ENCODE data around the gene MACO1. TPM values are rescaled to one million over a fixed set of nuclear protein-coding genes. Genes with fewer than 3 reads are reported as not detected.
"Not testable (repeated sequence)": the region's sequence is repeated elsewhere in the genome, so short reads cannot be mapped to it uniquely, and the experiment has no call there.

MACO1 gene
- total and polyA plus RNA-seq, 2 of the 8 experiments (the other 6 are each of a cell fraction or from before 2014, with no cell fraction given): 3.5 to 15.1 TPM

DNA sequence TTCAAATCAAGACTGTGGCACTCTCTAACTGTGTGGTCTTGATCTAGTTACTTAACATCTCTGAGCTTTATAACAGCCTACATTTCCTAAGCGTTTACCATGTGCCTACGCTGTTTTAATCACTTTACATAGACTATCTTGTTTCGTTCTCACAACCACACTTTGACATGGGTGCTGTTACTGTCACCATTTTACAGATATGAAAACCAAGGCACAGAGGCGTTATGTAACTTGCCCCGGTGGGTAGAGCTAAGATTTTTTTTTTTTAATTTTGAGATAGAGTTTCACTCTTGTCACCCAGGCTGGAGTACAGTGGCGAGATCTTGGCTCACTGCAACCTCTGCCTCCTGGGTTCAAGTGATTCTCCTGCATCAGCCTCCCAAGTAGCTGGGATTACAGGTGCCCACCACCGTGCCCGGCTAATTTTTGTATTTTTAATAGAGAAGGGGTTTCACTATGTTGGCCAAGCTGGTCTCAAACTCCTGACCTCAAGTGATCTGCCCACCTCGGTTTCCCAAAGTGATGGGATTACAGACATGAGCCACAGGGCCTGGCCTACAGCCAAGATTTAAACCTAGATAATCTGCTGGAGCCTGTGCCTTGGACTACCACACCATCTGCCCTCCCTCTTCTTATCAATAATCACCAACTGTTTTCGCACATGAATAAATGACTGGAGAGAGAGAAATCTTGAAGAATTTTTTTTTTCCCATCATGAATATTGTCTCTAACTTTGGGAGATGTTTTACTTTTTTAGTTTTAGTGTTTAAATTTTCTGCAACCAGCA lies 20.9 kb upstream of the MACO1 start:
- FAIRE-seq: not testable (repeated sequence)
- whole genome bisulfite sequencing, 2 experiments (ENCODE audit: extremely low coverage in 1 of 2, insufficient coverage in 1 of 2, insufficient read length in 1 of 2, insufficient replicate concordance in 2 of 2, low coverage in 1 of 2, low lambda C conversion rate in 2 of 2, missing lambda C conversion rate in 1 of 2): 88% methylated on average over 7 of the region's 10 CpGs; no CpG with 5 or more reads in 1 of the 2 experiments

More for the DNA sequence above, 20.9 kb upstream of the MACO1 start:
- H3K14ac ChIP-seq (ENCODE audit: insufficient read length); POLR2A ChIA-PET (ENCODE audit: partially characterized antibody); H3K79me1 ChIP-seq (ENCODE audit: low read depth, low read length); H4K5ac ChIP-seq (ENCODE audit: insufficient read length, low read depth, low read length); H2BK20ac ChIP-seq (ENCODE audit: low read length); H3K4me3 ChIP-seq (ENCODE audit: extremely low read depth in 1 of 4, insufficient read depth in 2 of 4, low read depth in 3 of 4, low read length in 4 of 4); H3K18ac ChIP-seq (ENCODE audit: extremely low read depth, low read length); H3K27ac ChIP-seq (ENCODE audit: low read depth, low read length); H3K27me3 ChIP-seq (replicated peaks in 1 of 4; ENCODE audit: control insufficient read depth in 3 of 4, extremely low read depth in 1 of 4, insufficient read depth in 3 of 4, low read length in 3 of 4); H2BK5ac ChIP-seq (ENCODE audit: low read depth, low read length); H3K4me1 ChIP-seq (replicated peaks in 1 of 4; ENCODE audit: control insufficient read depth in 3 of 4, insufficient read depth in 4 of 4, low read length in 3 of 4); H3K36me3 ChIP-seq (ENCODE audit: control insufficient read depth in 2 of 4, insufficient read depth in 4 of 4, low read length in 3 of 4); H2BK15ac ChIP-seq (ENCODE audit: low read length); H3K9me3 ChIP-seq (ENCODE audit: insufficient read depth in 2 of 2, low read depth in 1 of 2, low read length in 1 of 2); H3K4ac ChIP-seq (replicated peaks; ENCODE audit: insufficient read length, low read depth, low read length); H4K91ac ChIP-seq (replicated peaks; ENCODE audit: insufficient read length, low read length); H2AFZ ChIP-seq (ENCODE audit: low read length); H4K20me1 ChIP-seq (replicated peaks in 1 of 2; ENCODE audit: control insufficient read depth in 1 of 2, insufficient read depth in 2 of 2, low read length in 2 of 2); H2BK120ac ChIP-seq (replicated peaks; ENCODE audit: low read depth, low read length); H3K79me2 ChIP-seq (ENCODE audit: control insufficient read depth in 1 of 2, insufficient read depth in 2 of 2, low read length in 2 of 2); H3K56ac ChIP-seq (replicated peaks; ENCODE audit: insufficient read length, low read depth, low read length); H2AK5ac ChIP-seq (ENCODE audit: low read depth, low read length); H3K23me2 ChIP-seq (ENCODE audit: low read depth, low read length); H2BK12ac ChIP-seq (ENCODE audit: low read depth, low read length); H4K8ac ChIP-seq (ENCODE audit: extremely low read depth, insufficient read depth, low read length); H3K9ac ChIP-seq (replicated peaks in 1 of 4; ENCODE audit: extremely low read depth in 1 of 4, low read depth in 3 of 4, low read length in 3 of 4); H3K23ac ChIP-seq (ENCODE audit: insufficient read length); H3K4me2 ChIP-seq (ENCODE audit: insufficient read depth in 1 of 2, low read depth in 2 of 2, low read length in 2 of 2): not testable (repeated sequence)
- CTCF ChIA-PET (ENCODE audit: partially characterized antibody): interaction anchor here (0.6 kb wide), 1 partner anchor 344 kb away, joined by 4 read pairs; no protein-coding TSS in a partner anchor
- DNase-seq (ENCODE audit: low read depth in 1 of 2, low spot score in 2 of 2): peak in 1 of 2 experiments; percentile 14
